Measurements from ENCODE around the gene SFRP4.

- no peak for TF ChIP-seq CTCF (IDR thresholded peaks at IDR 0.05; ENCODE audit: extremely low read depth in 1 of 2, insufficient read depth in 1 of 2, low read depth in 1 of 2, low read length in 2 of 2)
- TF ChIP-seq POLR2A (IDR thresholded peaks at IDR 0.05; ENCODE audit: low read depth, low read length), result no peak
- no peak for TF ChIP-seq POLR2AphosphoS5 (IDR thresholded peaks at IDR 0.05; ENCODE audit: insufficient read depth, low read depth, low read length)
- no peak for TF ChIP-seq EZH2 (IDR thresholded peaks at IDR 0.05; ENCODE audit: borderline replicate concordance, low read depth, low read length, severe bottlenecking)
- TF ChIP-seq MYC (IDR thresholded peaks at IDR 0.05; ENCODE audit: low read depth, low read length), result no peak
- TF ChIP-seq, protein P1, sequence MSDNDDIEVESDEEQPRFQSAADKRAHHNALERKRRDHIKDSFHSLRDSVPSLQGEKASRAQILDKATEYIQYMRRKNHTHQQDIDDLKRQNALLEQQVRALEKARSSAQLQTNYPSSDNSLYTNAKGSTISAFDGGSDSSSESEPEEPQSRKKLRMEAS (IDR thresholded peaks at IDR 0.05; ENCODE audit: insufficient read depth, insufficient read length), result no peak
- no peak for TF ChIP-seq JUN (IDR thresholded peaks at IDR 0.05; ENCODE audit: borderline replicate concordance, insufficient read depth, insufficient read length, low read depth)
Observed at GRCh38 chr7:37944737-37945054, 28.1 kb upstream of the SFRP4 start.
